HL-60 (cell line): Measurements from ENCODE around the gene NAALADL2.

ENCODE experiments used
- CTCF ChIP-seq: IDR thresholded peaks from one replicate; pipeline ENCODE4 v1.5.1; 2011; ENCODE audit warnings: low read length, control low read depth, inconsistent platforms; ENCODE audit not compliant: insufficient read depth
- REST ChIP-seq: IDR thresholded peaks from 2 replicates; pipeline ENCODE4 v1.6.1; 2012; ENCODE audit warnings: low read depth; ENCODE audit not compliant: insufficient replicate concordance

GRCh38 chr3:175247629-175248028, 388.5 kb downstream of the NAALADL2 start:
- TF ChIP-seq CTCF (no peak), REST (no peak)
